Astrocyte of the cerebellum (primary cell): ENCODE results near the gene EIF1.

Experiments used
- DNase-seq: peaks from one replicate; pipeline ENCODE4 v3.0.0-alpha.2; 2011; ENCODE audit warnings: low read depth
- H3K4me3 ChIP-seq: 2 replicates; pipeline ENCODE4 v1.5.1; 2011; ENCODE audit warnings: mild to moderate bottlenecking, low read depth, low read length, moderate library complexity
- in situ Hi-C: cut with HindIII; loops from 2 replicates; pipeline ENCODE4 v1.10.0; 2017; ENCODE audit warnings: low sequenced_read_pairs
- TF ChIP-seq, protein P1 (sequence below): IDR thresholded peaks from 2 replicates; pipeline ENCODE4 v1.5.1; 2012; ENCODE audit warnings: low read length, low read depth, moderate library complexity, mild to moderate bottlenecking; ENCODE audit errors: missing control alignments

Gene EIF1

DNA sequence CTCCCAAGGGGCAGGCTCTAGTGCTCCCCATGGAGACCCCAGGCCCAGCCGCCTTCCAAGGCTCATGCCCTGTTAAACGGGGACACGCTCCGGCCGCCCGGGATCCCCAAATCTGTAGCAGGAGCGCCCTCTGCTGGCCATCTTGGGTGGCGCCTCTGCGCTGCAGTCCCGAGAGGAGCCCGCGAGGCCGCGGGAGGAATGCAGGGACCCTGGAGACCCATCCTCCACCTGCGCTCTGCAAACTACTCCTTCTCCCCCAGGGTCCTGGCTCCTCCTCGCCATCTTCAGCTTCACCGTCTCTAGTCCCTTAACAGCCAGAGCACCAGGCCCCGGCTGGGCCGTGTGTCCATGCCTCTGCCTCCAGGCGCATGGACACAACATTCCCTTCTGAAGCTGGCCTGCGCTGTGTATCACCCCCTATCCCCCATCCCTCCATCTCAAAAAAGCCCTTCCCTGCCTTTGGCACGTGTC lies 40.7 kb upstream of the EIF1 start:
- TF ChIP-seq, protein P1, sequence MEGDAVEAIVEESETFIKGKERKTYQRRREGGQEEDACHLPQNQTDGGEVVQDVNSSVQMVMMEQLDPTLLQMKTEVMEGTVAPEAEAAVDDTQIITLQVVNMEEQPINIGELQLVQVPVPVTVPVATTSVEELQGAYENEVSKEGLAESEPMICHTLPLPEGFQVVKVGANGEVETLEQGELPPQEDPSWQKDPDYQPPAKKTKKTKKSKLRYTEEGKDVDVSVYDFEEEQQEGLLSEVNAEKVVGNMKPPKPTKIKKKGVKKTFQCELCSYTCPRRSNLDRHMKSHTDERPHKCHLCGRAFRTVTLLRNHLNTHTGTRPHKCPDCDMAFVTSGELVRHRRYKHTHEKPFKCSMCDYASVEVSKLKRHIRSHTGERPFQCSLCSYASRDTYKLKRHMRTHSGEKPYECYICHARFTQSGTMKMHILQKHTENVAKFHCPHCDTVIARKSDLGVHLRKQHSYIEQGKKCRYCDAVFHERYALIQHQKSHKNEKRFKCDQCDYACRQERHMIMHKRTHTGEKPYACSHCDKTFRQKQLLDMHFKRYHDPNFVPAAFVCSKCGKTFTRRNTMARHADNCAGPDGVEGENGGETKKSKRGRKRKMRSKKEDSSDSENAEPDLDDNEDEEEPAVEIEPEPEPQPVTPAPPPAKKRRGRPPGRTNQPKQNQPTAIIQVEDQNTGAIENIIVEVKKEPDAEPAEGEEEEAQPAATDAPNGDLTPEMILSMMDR: peak; percentile 89
- peak; percentile 27 for DNase-seq
- in situ Hi-C loops: no loop called here
- peak overlapping the region; percentile 38 for H3K4me3 ChIP-seq

DNA sequence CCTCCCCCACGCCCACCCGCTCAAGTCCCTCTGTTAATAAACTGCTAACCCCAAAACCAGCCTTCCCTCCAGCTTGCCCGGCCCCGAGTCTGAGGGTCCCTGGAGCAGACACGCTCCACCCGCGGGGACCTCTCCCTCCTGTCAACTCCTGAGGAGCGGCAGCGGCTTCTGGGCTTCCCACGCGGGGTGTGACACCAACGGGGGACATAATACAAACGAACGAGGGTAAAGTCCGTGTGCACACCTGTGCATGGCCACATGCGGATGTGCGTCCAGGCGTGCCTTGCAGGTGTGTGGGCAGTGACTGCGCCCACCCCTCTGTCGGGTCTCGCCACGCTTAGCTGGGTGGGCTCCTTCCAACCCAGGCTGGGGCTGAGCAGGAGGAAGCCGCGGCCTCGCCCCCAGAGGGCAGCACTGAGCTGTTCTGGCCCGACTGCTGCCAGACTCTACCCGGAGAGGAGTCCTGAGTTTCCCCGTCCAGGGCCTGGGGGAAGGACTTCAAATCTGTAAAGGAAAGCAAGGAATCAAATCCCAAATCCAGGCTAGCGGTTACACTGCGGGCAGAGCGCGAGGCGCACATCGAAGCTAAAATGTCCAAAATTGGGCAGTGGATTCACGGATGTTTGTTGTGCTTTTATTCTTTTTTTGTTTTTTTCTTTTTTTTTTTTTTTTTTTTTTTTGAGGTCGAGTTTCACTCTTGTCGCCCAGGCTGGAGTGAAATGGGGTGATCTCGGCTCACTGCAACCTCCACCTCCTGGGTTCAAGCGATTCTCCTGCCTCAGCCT lies 40.1 kb upstream of the EIF1 start:
- peak; percentile 64 for DNase-seq
- in situ Hi-C loops: no loop called here
- peak overlapping the region; percentile 38 for H3K4me3 ChIP-seq
- TF ChIP-seq, protein P1: peak; percentile 97

DNA sequence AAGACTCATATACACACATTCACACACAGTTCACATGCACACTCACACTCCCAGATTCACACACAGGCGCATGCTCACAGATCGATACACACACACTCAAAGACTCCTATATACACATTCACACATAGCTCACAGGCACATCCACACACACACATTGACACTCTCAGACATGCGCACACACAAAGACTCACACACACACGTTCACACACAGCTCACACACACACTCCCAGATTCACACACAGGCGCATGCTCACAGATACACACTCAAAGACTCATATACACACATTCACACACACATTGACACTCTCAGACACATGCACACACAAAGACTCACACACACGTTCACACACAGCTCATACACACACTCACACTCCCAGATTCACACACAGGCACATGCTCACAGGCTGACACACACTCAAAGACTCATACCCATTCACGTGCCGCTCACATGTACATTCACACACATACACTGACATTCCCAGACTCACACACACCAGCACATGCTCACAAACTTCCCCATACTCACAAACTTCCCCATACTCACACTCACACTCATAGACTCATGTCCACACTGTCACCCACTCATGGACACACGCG lies 38.7 kb upstream of the EIF1 start:
- TF ChIP-seq, protein P1: no peak
- in situ Hi-C loops: loop anchor here (25.0 kb wide), 1 partner anchor 738 kb away; no protein-coding TSS in a partner anchor
- H3K4me3 ChIP-seq: no peak overlapping the region
- DNase-seq: no peak

DNA sequence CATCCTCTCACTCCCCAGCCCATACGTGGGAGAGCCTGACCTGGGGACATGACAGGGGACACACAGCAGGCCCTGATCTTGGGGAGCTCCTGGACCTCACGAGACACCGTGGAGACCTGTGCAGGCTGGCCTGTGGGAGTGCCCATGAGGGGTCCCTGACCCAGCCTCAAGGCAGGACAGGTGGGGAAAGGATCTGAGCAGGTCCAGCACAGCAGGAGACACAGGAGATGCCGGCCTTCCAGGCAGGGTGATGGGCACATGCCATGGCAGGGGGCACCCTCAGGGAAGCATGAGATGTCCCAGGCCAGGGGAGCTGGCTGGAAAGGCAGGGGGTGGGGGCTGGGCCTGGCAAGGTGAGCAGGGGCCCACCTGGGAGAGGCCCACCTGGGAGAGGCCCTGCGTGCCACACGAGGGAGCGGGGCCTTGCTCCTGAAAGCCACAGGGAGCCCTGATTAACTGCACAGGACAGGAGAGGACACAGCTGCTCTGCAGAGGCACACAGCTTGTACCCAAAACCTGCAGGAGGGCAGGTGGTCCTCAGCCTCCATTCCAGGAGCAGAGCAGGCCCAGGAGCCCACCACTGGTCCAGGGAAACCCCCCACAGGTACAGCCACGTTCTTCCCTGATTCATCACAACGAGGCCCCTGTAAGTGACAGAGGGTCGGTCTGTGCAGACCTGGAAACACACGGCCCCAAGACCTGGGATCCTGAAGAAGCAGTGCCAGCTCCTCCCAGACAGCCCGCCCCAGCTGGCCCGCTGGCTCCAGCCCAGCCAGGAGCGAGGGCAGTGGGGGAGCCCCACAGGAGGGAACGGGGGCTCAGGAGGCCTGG lies 37.7 kb upstream of the EIF1 start:
- no peak overlapping the region for H3K4me3 ChIP-seq
- in situ Hi-C loops: loop anchor here (25.0 kb wide), 1 partner anchor 739 kb away; no protein-coding TSS in a partner anchor
- TF ChIP-seq, protein P1: no peak
- DNase-seq: no peak

DNA sequence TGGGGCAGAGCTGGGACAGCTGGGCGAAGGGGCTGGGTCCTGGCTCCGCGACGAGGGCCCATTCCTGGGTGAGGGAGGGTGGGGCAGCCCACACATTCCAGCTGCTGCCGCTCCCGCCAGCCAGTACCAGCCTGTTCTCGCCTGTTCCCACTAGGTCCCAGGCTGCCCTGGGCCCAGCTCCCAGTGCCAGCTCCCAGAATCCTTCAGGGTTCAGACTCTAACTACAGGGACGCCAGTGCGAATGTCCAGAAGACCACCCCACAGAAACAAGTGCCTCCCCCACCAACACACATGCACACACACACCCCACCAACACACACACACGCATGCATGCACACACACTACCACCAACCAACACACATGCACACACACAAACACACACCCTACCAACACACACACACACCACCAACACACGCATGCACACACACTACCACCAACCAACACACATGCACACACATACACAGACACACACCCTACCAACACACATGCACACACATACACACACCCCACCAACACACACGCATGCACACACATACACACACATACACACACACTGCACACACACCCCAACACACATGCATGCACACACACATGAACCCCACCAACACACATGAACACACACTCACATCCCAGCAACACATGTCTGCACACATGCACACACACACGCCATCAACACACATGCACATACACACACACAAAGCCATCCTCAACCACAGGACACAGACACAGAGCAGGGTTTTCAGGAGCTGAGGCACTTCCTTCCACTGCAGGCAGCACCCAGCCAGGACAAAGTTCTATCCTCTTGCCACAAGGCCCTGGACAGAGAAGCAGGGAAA lies 36.8 kb upstream of the EIF1 start:
- TF ChIP-seq, protein P1: no peak
- in situ Hi-C loops: loop anchor here (25.0 kb wide), 1 partner anchor 740 kb away; no protein-coding TSS in a partner anchor
- no peak overlapping the region for H3K4me3 ChIP-seq
- DNase-seq: no peak
